Spleen (tissue), 11 donors: ENCODE measurements around the gene PPP2R5B. TPM values are rescaled to one million over a fixed set of nuclear protein-coding genes. Genes with fewer than 3 reads are reported as not detected.

Experiments used
- DNase-seq: peaks from one replicate; pipeline ENCODE4 v3.0.0-alpha.2; 2020
- H3K27ac ChIP-seq, 8 donors: fragments of 200-600 bp; sonication (generic) in 7 of 8; 1 replicate in 4 of 8; 2 replicates in 4 of 8; pipeline versions ENCODE4 v1.5.0 to v1.8.0; 2016 to 2021; ENCODE audit warnings: inconsistent platforms in 4 of 8, mild to moderate bottlenecking in 4 of 8, moderate library complexity in 1 of 8
- H3K27me3 ChIP-seq, 7 donors: fragments of 200-600 bp; sonication (generic) in 6 of 7; replicated peaks in 1 of 7; 1 replicate in 4 of 7; 2 replicates in 3 of 7; pipeline versions ENCODE4 v1.5.0 to v1.8.0; 2016 to 2021; ENCODE audit warnings: inconsistent platforms in 3 of 7, mild to moderate bottlenecking in 1 of 7
- H3K36me3 ChIP-seq, 6 donors: fragments of 200-600 bp; sonication (generic) in 5 of 6; 1 replicate in 4 of 6; 2 replicates in 2 of 6; pipeline versions ENCODE4 v1.5.0 to v1.8.0; 2016 to 2021; ENCODE audit warnings: inconsistent platforms in 2 of 6
- H3K4me1 ChIP-seq, 6 donors: fragments of 200-600 bp; sonication (generic) in 5 of 6; 1 replicate in 3 of 6; 2 replicates in 3 of 6; pipeline versions ENCODE4 v1.5.0 to v1.8.0; 2016 to 2021; ENCODE audit warnings: inconsistent platforms in 3 of 6
- H3K4me3 ChIP-seq, 8 donors: fragments of 200-600 bp; sonication (generic) in 7 of 8; 1 replicate in 4 of 8; 2 replicates in 4 of 8; pipeline versions ENCODE4 v1.5.0 to v1.8.0; 2016 to 2021; ENCODE audit warnings: inconsistent platforms in 4 of 8, mild to moderate bottlenecking in 4 of 8, moderate library complexity in 2 of 8
- H3K9me3 ChIP-seq, 8 donors: fragments of 200-600 bp; sonication (generic) in 7 of 8; 1 replicate in 4 of 8; 2 replicates in 4 of 8; pipeline versions ENCODE4 v1.5.0 to v1.8.0; 2016 to 2021; ENCODE audit warnings: inconsistent platforms in 4 of 8
- POLR2A ChIP-seq, 3 donors: fragments of 450-650 bp; IDR thresholded peaks; one replicate each; pipeline ENCODE4 v1.5.1; 2017; ENCODE audit warnings: antibody characterized with exemption in 3 of 3, mild to moderate bottlenecking in 1 of 3
- POLR2AphosphoS5 ChIP-seq, 3 donors: sonication (generic); formaldehyde crosslinking; IDR thresholded peaks; one replicate each; pipeline ENCODE4 v1.5.1; 2017; ENCODE audit warnings: antibody characterized with exemption in 3 of 3
- WGBS, 5 donors: extraction: QIAGEN DNeasy Blood & Tissue Kit in 3 of 5; methylation state at CpG; one replicate each; pipeline versions ENCODE4 v1.1.5 to v1.1.7; 2013 to 2018; 5-methylcytosine and 5-hydroxymethylcytosine counted together
- intact Hi-C: fragments of 100-400 bp; cut with DNase I; formaldehyde crosslinking; loops from one replicate; pipeline ENCODE4 v1.15.0; 2023; ENCODE audit warnings: low total_unique reads
- polyA plus RNA-seq, 3 donors: library from polyadenylated mRNA; stranded (reverse); fragments of 200-250 nt; gene quantifications; one replicate each; pipeline ENCODE4 v1.2.1, GENCODE V29; 2013
- total RNA-seq, 7 donors: library from RNA; depleted of rRNA in 3 of 7; stranded (reverse); fragments of >200 nt in 3 of 7; fragmentation: NEBNext Ultra II Directional in 4 of 7; extraction: Animal tissue kit (Norgen Biotek cat#: 25700) in 4 of 7; gene quantifications; one replicate each; pipeline versions ENCODE4 v1.1.0 to v1.2.1, GENCODE V29; 2016 to 2021
- TF ChIP-seq, protein P1 (sequence below), 11 experiments: fragments of 200-600 bp in 7 of 11; fragments of 450-650 bp in 4 of 11; sonication (generic) in 4 of 11; IDR thresholded peaks in 8 of 11; conservative IDR thresholded peaks in 3 of 11; 1 replicate in 7 of 11; 2 replicates in 4 of 11; pipeline versions ENCODE4 v1.4.0 to v1.8.0; 2016 to 2021; ENCODE audit warnings: antibody characterized with exemption in 11 of 11, inconsistent platforms in 4 of 11, mild to moderate bottlenecking in 1 of 11
- donor health status: healthy with polysubstance abuse.
- donor health status: DM: no; HTN: no; CAD: no; lungs with moderate emphysema.
- donor health status: DM: no; HTN: no; CAD: no.
- donor health status: Bipolar disorder and iron deficiency.
- donor health status: healthy.
- donor health status: DM: no; HTN: no; CAD: no.
- donor health status: DM: yes; HTN: yes; CAD: no.

The PPP2R5B gene
- total and polyA plus RNA-seq, 10 donors = 10.8 to 45.1 (median 27.9) TPM

GRCh38 chr11:64908766-64909165 lies 15.7 kb upstream of the PPP2R5B start:
- Histone ChIP-seq H3K36me3 (peaks cover 9 to 100% (median 97%) of the 10 kb centered on the region in 6 donors), H3K9me3 (no peaks in the 10 kb centered on the region), H3K4me3 (no peak overlapping the region), H3K4me1 (no peaks in the 10 kb centered on the region), H3K27ac (no peak overlapping the region), H3K27me3 (no peaks in the 10 kb centered on the region)
- intact Hi-C loops = no loop called here
- TF ChIP-seq POLR2A (IDR thresholded peaks at IDR 0.05) (no peak), POLR2AphosphoS5 (IDR thresholded peaks at IDR 0.05) (no peak)
- TF ChIP-seq, protein P1, sequence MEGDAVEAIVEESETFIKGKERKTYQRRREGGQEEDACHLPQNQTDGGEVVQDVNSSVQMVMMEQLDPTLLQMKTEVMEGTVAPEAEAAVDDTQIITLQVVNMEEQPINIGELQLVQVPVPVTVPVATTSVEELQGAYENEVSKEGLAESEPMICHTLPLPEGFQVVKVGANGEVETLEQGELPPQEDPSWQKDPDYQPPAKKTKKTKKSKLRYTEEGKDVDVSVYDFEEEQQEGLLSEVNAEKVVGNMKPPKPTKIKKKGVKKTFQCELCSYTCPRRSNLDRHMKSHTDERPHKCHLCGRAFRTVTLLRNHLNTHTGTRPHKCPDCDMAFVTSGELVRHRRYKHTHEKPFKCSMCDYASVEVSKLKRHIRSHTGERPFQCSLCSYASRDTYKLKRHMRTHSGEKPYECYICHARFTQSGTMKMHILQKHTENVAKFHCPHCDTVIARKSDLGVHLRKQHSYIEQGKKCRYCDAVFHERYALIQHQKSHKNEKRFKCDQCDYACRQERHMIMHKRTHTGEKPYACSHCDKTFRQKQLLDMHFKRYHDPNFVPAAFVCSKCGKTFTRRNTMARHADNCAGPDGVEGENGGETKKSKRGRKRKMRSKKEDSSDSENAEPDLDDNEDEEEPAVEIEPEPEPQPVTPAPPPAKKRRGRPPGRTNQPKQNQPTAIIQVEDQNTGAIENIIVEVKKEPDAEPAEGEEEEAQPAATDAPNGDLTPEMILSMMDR (IDR thresholded peaks at IDR 0.05 in 8 of 11, conservative IDR thresholded peaks at IDR 0.05 in 3 of 11) = no peak
- WGBS, 5 donors = 89 to 98% (median 92%) methylated on average over 7 to 11 of the region's 11 CpGs
- DNase-seq = no peak

DNA sequence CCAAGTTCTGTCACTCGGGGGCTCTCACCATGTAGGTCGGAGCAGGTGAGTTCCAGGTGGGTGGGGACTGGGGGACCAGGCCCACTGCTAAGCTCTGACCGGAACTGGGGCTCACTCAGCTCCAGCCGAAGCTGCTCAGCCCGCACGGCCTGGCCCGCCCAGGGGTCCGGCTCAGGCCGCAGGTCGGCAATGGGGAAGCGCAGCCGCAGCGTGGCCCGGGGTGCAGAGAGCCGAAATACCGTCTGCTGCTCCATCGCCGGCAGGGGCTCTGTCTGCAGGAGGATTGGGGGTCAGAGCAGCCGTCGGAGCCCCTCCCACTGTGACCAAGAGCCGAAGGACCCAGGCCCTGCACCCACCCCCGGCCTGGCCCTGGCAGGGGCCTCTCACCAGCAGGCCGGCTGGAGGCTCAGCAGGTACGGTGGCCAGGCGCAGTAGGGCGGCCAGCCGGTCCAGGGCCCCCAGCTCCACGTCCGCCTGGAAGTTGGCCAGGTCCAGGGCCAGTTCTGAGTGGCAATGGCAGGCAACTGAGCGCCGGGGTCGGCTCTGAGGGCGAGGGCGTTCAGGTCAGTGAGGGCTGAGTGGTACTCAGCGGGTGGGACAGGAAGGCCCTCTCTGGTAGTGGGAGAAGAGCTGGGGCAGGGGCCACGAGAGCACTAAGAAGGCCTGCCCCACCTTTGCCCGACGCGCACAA lies 14.7 kb upstream of the PPP2R5B start:
- Histone ChIP-seq H3K27ac (no peak overlapping the region), H3K9me3 (no peaks in the 10 kb centered on the region), H3K27me3 (no peaks in the 10 kb centered on the region), H3K4me1 (peaks cover 0 to 9% (median 0%) of the 10 kb centered on the region in 6 donors), H3K36me3 (peaks cover 9 to 100% (median 94%) of the 10 kb centered on the region in 6 donors), H3K4me3 (no peak overlapping the region)
- WGBS, 5 donors = 92 to 98% (median 97%) methylated on average over 13 to 39 of the region's 39 CpGs
- intact Hi-C loops = no loop called here
- TF ChIP-seq, protein P1 (IDR thresholded peaks at IDR 0.05 in 8 of 11, conservative IDR thresholded peaks at IDR 0.05 in 3 of 11) = no peak
- no peak for TF ChIP-seq POLR2AphosphoS5 (IDR thresholded peaks at IDR 0.05)
- no peak for TF ChIP-seq POLR2A (IDR thresholded peaks at IDR 0.05)
- DNase-seq = peak; percentile 70

DNA sequence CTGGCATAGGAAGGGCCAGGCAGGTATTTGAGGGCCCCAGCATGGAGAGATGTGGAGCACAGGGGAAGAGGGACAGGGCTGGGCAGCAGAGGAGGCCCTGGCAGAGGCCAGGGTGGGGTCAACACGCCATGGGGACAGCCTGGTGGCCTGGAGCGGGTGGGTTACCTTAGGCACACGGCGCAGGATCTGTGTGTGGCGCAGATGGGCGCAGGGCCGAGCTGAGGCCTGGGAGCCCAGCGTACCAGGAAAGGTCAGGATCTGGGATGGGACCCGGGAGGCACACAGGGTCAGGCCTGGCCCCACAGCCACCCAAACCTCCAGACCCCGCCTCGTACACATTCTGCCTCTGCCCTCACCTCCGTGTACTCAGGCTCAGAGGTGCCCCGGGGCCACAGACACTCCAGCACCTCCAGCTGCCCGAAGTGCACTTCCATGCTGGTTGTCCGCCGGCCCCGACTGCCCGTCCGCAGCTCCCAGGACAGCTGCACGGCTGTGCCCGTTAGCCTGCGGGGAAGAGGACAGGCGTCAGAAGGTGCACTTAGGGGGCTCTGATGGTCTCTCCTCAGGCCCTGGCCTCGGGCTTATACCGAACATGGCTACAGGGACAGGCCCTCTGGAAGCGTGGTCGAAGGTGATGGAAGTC lies 13.9 kb upstream of the PPP2R5B start:
- DNase-seq = peak; percentile 72
- H3K27me3 ChIP-seq = no peaks in the 10 kb centered on the region
- no peaks in the 10 kb centered on the region for H3K9me3 ChIP-seq
- 94 to 97% (median 96%) methylated on average over 20 to 27 of the region's 27 CpGs for WGBS, 5 donors
- H3K4me3 ChIP-seq = no peak overlapping the region
- peaks cover 2 to 17% (median 6%) of the 10 kb centered on the region in 6 donors for H3K4me1 ChIP-seq
- intact Hi-C loops = no loop called here
- H3K36me3 ChIP-seq = peaks cover 9 to 93% (median 87%) of the 10 kb centered on the region in 6 donors
- TF ChIP-seq POLR2A (IDR thresholded peaks at IDR 0.05) = no peak
- peak in 1 of 3 donors; percentile 49 for TF ChIP-seq POLR2AphosphoS5 (IDR thresholded peaks at IDR 0.05)
- no peak overlapping the region for H3K27ac ChIP-seq

DNA sequence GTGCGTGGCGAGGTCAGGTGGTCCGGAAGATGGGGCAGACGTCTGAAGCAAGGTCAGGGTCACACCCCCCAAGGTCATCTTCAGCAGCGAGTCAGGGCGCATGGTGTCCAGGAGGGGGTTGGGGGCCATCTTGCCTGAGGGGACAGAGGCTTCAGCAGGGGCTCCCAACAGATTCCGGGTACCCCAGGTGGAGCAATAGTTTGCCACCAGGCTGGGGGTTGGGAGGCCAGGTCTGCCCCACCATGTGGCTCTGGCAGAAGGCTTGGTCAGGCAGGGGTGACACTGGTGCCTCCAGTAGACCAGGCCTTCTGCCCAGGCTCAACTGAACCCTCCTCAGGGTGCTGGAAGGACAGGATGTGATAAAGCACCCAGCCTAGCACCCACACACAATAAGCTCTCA lies 13.3 kb upstream of the PPP2R5B start:
- TF ChIP-seq POLR2A (IDR thresholded peaks at IDR 0.05) = no peak
- TF ChIP-seq POLR2AphosphoS5 (IDR thresholded peaks at IDR 0.05) = no peak
- TF ChIP-seq, protein P1 (IDR thresholded peaks at IDR 0.05 in 8 of 11, conservative IDR thresholded peaks at IDR 0.05 in 3 of 11) = no peak

More for the DNA sequence above, 13.3 kb upstream of the PPP2R5B start:
- Histone ChIP-seq H3K4me1 (peaks cover 7 to 23% (median 11%) of the 10 kb centered on the region in 6 donors), H3K36me3 (peaks cover 9 to 87% (median 81%) of the 10 kb centered on the region in 6 donors), H3K27me3 (no peaks in the 10 kb centered on the region), H3K27ac (no peak overlapping the region), H3K4me3 (no peak overlapping the region), H3K9me3 (no peaks in the 10 kb centered on the region)
- intact Hi-C loops = no loop called here
- WGBS, 5 donors = 72 to 90% (median 89%) methylated on average over 6 to 7 of the region's 7 CpGs
- DNase-seq = no peak
